GM19099 (cell line): ENCODE measurements around the gene ACTN2.

Source experiments
- POLR2A ChIP-seq: IDR thresholded peaks from 3 replicates; pipeline ENCODE4 v1.6.1; 2011; ENCODE audit warnings: low read depth; ENCODE audit not compliant: insufficient read length; ENCODE audit errors: extremely low read depth

ACTN2 gene

GRCh38 chr1:236773919-236774318 is 87.6 kb downstream of the ACTN2 start:
- TF ChIP-seq POLR2A = no peak

GRCh38 chr1:236774926-236775325 is 88.6 kb downstream of the ACTN2 start:
- no peak for TF ChIP-seq POLR2A

- no peak for TF ChIP-seq POLR2A
These were observed 93.0 kb downstream of the ACTN2 start for GRCh38 chr1:236779312-236779711.

- no peak for TF ChIP-seq POLR2A
These were observed 99.2 kb downstream of the ACTN2 start for GRCh38 chr1:236785477-236785876.

- no peak for TF ChIP-seq POLR2A
These were observed 100.2 kb downstream of the ACTN2 start for GRCh38 chr1:236786453-236786852.

- no peak for TF ChIP-seq POLR2A
These were observed 108.3 kb downstream of the ACTN2 start for GRCh38 chr1:236794585-236795034.

- TF ChIP-seq POLR2A = peak; percentile 87
These were observed 108.9 kb downstream of the ACTN2 start, which contains the start of gene MTR for GRCh38 chr1:236795035-236795756. MTR (plus strand) TSS chr1:236795292; CDS start chr1:236795704, 412 bp downstream.

- no peak for TF ChIP-seq POLR2A
These were observed 109.7 kb downstream of the ACTN2 start for GRCh38 chr1:236795757-236796667.

GRCh38 chr1:236799001-236799400 is 112.7 kb downstream of the ACTN2 start:
- TF ChIP-seq POLR2A = no peak

GRCh38 chr1:236800002-236800620 is 113.8 kb downstream of the ACTN2 start:
- TF ChIP-seq POLR2A = no peak

- TF ChIP-seq POLR2A = no peak
These were observed 114.3 kb downstream of the ACTN2 start for GRCh38 chr1:236800623-236801022.

- no peak for TF ChIP-seq POLR2A
These were observed 116.0 kb downstream of the ACTN2 start for GRCh38 chr1:236802264-236802663.

GRCh38 chr1:236806634-236807033 is 120.3 kb downstream of the ACTN2 start:
- no peak for TF ChIP-seq POLR2A

GRCh38 chr1:236808005-236808404 is 121.7 kb downstream of the ACTN2 start:
- TF ChIP-seq POLR2A = no peak

GRCh38 chr1:236808564-236809130 is 122.3 kb downstream of the ACTN2 start:
- no peak for TF ChIP-seq POLR2A

GRCh38 chr1:236809148-236809547 is 122.8 kb downstream of the ACTN2 start:
- no peak for TF ChIP-seq POLR2A

- TF ChIP-seq POLR2A = no peak
These were observed 123.7 kb downstream of the ACTN2 start for GRCh38 chr1:236810018-236810417.
